Thyroid gland (tissue), 4 donors: ENCODE data around the gene KRTAP4-8. TPM values are rescaled to one million over a fixed set of nuclear protein-coding genes. Genes with fewer than 3 reads are reported as not detected.
"Not testable (repeated sequence)": the region's sequence is repeated elsewhere in the genome, so short reads cannot be mapped to it uniquely, and the experiment has no call there.

ENCODE experiments used
- DNase-seq, 2 donors: peaks; one replicate each; pipeline ENCODE4 v3.0.0-alpha.2; 2019
- H3K27ac ChIP-seq, 3 donors: fragments of 200-600 bp; sonication (generic); 1 replicate in 2 of 3; 2 replicates in 1 of 3; pipeline ENCODE4 v1.5.1; 2016 to 2019; ENCODE audit warnings: mild to moderate bottlenecking in 1 of 3, moderate library complexity in 1 of 3
- H3K27me3 ChIP-seq: fragments of 200-600 bp; sonication (generic); one replicate; pipeline ENCODE4 v1.5.1; 2019
- H3K36me3 ChIP-seq, 2 donors: fragments of 200-600 bp; sonication (generic); one replicate each; pipeline ENCODE4 v1.5.1; 2016 to 2019
- H3K4me1 ChIP-seq, 2 donors: fragments of 200-600 bp; sonication (generic); one replicate each; pipeline ENCODE4 v1.5.1; 2017 to 2019
- H3K4me3 ChIP-seq, 3 donors: fragments of 200-600 bp; sonication (generic); replicated peaks in 1 of 3; 1 replicate in 2 of 3; 2 replicates in 1 of 3; pipeline ENCODE4 v1.5.1; 2016; ENCODE audit warnings: mild to moderate bottlenecking in 1 of 3
- H3K9me3 ChIP-seq: fragments of 200-600 bp; sonication (generic); one replicate; pipeline ENCODE4 v1.5.1; 2017
- POLR2A ChIP-seq, 2 donors: fragments of 450-650 bp; IDR thresholded peaks; one replicate each; pipeline ENCODE4 v1.6.1; 2017; ENCODE audit warnings: antibody characterized with exemption in 2 of 2, mild to moderate bottlenecking in 2 of 2, moderate library complexity in 1 of 2
- WGBS, 2 donors: methylation state at CpG; one replicate each; pipeline ENCODE4 v1.1.5; 2017; 5-methylcytosine and 5-hydroxymethylcytosine counted together
- intact Hi-C: fragments of 100-400 bp; cut with DNase I; formaldehyde crosslinking; loops from one replicate; pipeline ENCODE4 v1.15.1; 2023
- total RNA-seq, 4 donors: library from RNA; depleted of rRNA; stranded (reverse); fragments of >200 nt; gene quantifications; one replicate each; pipeline ENCODE4 v1.2.3, GENCODE V29; 2016
- TF ChIP-seq, protein P1 (sequence below), 6 experiments: fragments of 200-600 bp in 3 of 6; fragments of 450-650 bp in 3 of 6; sonication (generic) in 3 of 6; IDR thresholded peaks; one replicate each; pipeline ENCODE4 v1.5.1; 2016 to 2019; ENCODE audit warnings: antibody characterized with exemption in 6 of 6, mild to moderate bottlenecking in 2 of 6, inconsistent platforms in 1 of 6, moderate library complexity in 1 of 6

Gene KRTAP4-8
- total RNA-seq, 4 donors from 2014 or later, result not detected

DNA sequence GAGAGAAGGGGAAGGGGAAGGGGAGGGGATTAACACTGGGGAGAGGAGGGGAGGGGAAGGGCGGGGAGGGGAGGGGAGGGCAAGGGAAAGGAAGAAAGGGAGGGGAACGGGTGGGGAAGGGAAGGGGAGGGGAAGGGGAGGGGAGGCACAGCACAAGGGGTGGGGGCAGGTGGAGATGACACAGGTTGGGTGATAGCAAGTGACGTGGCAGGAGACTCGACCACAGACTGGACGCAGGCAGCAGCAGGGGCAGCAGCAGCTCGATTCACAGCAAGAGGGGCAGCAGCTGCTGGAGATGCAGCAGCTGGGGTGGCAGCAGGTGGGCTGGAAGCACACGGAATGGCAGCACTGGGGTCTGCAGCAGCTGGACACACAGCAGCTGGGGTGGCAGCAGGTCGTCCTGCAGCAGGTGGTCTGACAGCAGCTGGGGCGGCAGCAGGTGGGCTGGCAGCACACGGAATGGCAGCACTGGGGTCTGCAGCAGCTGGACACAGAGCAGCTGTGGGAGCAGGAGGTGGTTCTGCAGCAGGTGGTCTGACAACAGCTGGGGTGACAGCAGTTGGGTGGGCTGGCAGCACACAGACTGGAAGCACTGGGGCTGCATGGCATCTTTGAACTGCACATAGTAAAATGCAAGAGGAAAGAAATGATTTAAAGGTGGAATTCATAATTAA is 3.8 kb upstream of the KRTAP4-8 start, which contains the start of gene KRTAP4-16:
KRTAP4-16 (minus strand) TSS at position 624 of the 674 bp plus-strand sequence; CDS start at position 624, 0 bp downstream.
- Histone ChIP-seq H3K9me3 (no peaks in the 10 kb centered on the region), H3K36me3 (no peaks in the 10 kb centered on the region), H3K27ac (no peak within 1 kb of the TSS), H3K27me3 (no peaks in the 10 kb centered on the region), H3K4me3 (no peak within 1 kb of the TSS), H3K4me1 (no peaks in the 10 kb centered on the region)
- no peak for DNase-seq
- TF ChIP-seq, protein P1, sequence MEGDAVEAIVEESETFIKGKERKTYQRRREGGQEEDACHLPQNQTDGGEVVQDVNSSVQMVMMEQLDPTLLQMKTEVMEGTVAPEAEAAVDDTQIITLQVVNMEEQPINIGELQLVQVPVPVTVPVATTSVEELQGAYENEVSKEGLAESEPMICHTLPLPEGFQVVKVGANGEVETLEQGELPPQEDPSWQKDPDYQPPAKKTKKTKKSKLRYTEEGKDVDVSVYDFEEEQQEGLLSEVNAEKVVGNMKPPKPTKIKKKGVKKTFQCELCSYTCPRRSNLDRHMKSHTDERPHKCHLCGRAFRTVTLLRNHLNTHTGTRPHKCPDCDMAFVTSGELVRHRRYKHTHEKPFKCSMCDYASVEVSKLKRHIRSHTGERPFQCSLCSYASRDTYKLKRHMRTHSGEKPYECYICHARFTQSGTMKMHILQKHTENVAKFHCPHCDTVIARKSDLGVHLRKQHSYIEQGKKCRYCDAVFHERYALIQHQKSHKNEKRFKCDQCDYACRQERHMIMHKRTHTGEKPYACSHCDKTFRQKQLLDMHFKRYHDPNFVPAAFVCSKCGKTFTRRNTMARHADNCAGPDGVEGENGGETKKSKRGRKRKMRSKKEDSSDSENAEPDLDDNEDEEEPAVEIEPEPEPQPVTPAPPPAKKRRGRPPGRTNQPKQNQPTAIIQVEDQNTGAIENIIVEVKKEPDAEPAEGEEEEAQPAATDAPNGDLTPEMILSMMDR (IDR thresholded peaks at IDR 0.05), result no peak
- TF ChIP-seq POLR2A (IDR thresholded peaks at IDR 0.05), result no peak
- intact Hi-C loops, result no loop called here
- 56 to 63% methylated on average over 8 to 10 of the region's 10 CpGs for WGBS, 2 donors

DNA sequence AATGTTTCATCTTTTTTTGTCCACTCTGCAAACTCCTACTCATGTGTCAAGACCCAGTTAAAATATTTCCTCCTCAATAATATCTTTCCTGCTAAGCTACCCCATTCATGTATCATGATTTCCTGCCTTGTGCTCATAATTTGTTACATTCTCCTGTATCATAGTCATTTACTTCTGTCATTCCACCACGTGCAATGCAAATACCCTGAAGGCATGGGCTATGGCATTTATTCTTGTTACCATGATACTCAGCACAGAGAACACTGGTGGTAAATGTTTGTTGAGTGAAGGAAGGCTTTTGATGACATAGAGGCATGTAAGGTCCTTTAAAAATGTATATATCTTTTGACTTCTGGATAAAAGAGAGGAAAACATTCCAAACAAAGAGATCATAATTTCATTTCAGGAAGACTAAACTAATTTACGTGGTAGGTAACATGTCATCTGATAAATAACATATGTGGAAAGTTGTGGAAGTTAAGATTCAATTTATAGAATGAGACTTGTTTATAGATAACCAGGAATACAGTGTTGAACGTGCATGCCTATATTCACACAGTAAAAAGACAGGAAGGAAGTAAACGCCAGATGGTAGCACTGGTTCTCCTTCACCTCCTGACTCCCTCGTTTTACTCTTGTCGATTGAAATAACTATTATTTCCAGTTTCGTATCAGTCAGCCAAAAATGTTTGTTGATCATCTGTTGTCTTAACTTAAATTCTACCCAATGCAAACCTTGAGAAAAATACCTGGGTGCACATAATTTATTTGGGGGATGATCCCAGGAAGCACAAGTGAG is 1.9 kb upstream of the KRTAP4-8 start:
- H3K9me3 ChIP-seq, H3K36me3 ChIP-seq, H3K4me1 ChIP-seq, DNase-seq, H3K4me3 ChIP-seq, H3K27ac ChIP-seq, intact Hi-C loops, H3K27me3 ChIP-seq: not testable (repeated sequence)
- WGBS, 2 donors, result 68 to 74% methylated on average over 7 of the region's 7 CpGs

DNA sequence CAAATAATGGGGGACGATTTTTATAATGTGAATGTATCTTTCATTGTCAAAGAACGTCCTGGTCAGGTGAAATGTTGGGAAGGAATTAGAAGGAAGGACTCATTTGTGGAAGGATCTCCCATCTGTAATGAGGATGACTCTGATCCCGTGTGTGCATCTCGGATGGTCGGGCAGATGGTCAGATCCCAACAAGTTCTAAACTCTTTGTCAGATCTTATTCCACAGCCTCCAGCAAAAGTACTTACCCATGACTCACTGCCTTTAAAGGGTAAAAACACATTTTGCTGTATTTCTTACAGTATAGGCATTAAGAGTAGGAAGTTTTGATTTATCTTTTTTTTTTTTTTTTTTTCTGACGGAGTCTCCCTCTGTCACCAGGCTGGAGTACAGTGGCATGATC is 539 bp upstream of the KRTAP4-8 start:
- H3K4me1 ChIP-seq, result no peaks in the 10 kb centered on the region
- H3K9me3 ChIP-seq, result no peaks in the 10 kb centered on the region
- H3K36me3 ChIP-seq, result no peaks in the 10 kb centered on the region
- DNase-seq, result no peak
- H3K4me3 ChIP-seq, result no peak overlapping the region
- intact Hi-C loops, result no loop called here
- H3K27me3 ChIP-seq, result no peaks in the 10 kb centered on the region
- 93 to 94% methylated on average over 6 of the region's 6 CpGs for WGBS, 2 donors
- TF ChIP-seq, protein P1 (IDR thresholded peaks at IDR 0.05), result no peak
- TF ChIP-seq POLR2A (IDR thresholded peaks at IDR 0.05), result no peak
- no peak overlapping the region for H3K27ac ChIP-seq

GRCh38 chr17:41096055-41096454 is 1.9 kb downstream of the KRTAP4-8 start:
- WGBS, 2 donors, result 47 to 55% methylated on average over 7 of the region's 7 CpGs
- intact Hi-C loops, result no loop called here
- H3K9me3 ChIP-seq, result no peaks in the 10 kb centered on the region
- no peak for DNase-seq
- H3K36me3 ChIP-seq, result no peaks in the 10 kb centered on the region
- no peak for TF ChIP-seq POLR2A (IDR thresholded peaks at IDR 0.05)
- TF ChIP-seq, protein P1 (IDR thresholded peaks at IDR 0.05), result no peak
- H3K27ac ChIP-seq, result no peak overlapping the region
- H3K27me3 ChIP-seq, result no peaks in the 10 kb centered on the region
- H3K4me3 ChIP-seq, result no peak overlapping the region
- H3K4me1 ChIP-seq, result no peaks in the 10 kb centered on the region

- H3K4me1 ChIP-seq, H3K27me3 ChIP-seq, DNase-seq, H3K4me3 ChIP-seq, H3K9me3 ChIP-seq, H3K27ac ChIP-seq, H3K36me3 ChIP-seq, intact Hi-C loops: not testable (repeated sequence)
- 50 to 64% methylated on average over 4 of the region's 4 CpGs for WGBS, 2 donors
Observed at GRCh38 chr17:41088760-41089352, 9.1 kb downstream of the KRTAP4-8 start.

- intact Hi-C loops, H3K27me3 ChIP-seq, H3K36me3 ChIP-seq, H3K4me3 ChIP-seq, H3K27ac ChIP-seq, H3K9me3 ChIP-seq, H3K4me1 ChIP-seq, DNase-seq: not testable (repeated sequence)
- WGBS, 2 donors, result 77 to 79% methylated on average over 7 to 9 of the region's 14 CpGs
Observed at GRCh38 chr17:41084100-41084856, 13.7 kb downstream of the KRTAP4-8 start, which contains the start of gene KRTAP4-7. KRTAP4-7 (plus strand) TSS chr17:41084150; CDS start chr17:41084207, 57 bp downstream.

- H3K27ac ChIP-seq, intact Hi-C loops, DNase-seq, H3K36me3 ChIP-seq, H3K9me3 ChIP-seq, H3K4me3 ChIP-seq, H3K27me3 ChIP-seq, H3K4me1 ChIP-seq: not testable (repeated sequence)
- WGBS, 2 donors, result 82 to 97% methylated on average over 2 of the region's 2 CpGs
Observed at GRCh38 chr17:41083427-41083826, 14.5 kb downstream of the KRTAP4-8 start.
